H9 (cell line): ENCODE results near the gene GHRL. TPM values are rescaled to one million over a fixed set of nuclear protein-coding genes. Genes with fewer than 3 reads are reported as not detected.

Source experiments
- DNase-seq: peaks from one replicate; pipeline ENCODE4 v3.0.0-alpha.2; 2017
- H2AFZ ChIP-seq: one replicate; pipeline ENCODE4 v1.6.1; 2013; ENCODE audit warnings: mild to moderate bottlenecking, low read length, control low read depth, moderate library complexity
- H2AK5ac ChIP-seq: 2 replicates; pipeline ENCODE4 v1.6.1; 2013; ENCODE audit warnings: low read length, control low read depth, mixed read lengths; ENCODE audit not compliant: insufficient read length
- H2BK120ac ChIP-seq: one replicate; pipeline ENCODE4 v1.6.1; 2013; ENCODE audit warnings: low read depth, mild to moderate bottlenecking, low read length, control low read depth, inconsistent platforms; ENCODE audit not compliant: poor library complexity, severe bottlenecking
- H2BK12ac ChIP-seq: 2 replicates; pipeline ENCODE4 v1.6.1; 2013; ENCODE audit warnings: low read length, control low read depth, mixed read lengths, low read depth; ENCODE audit not compliant: insufficient read length
- H2BK15ac ChIP-seq: 2 replicates; pipeline ENCODE4 v1.6.1; 2013; ENCODE audit warnings: low read depth, low read length, control low read depth
- H2BK20ac ChIP-seq: one replicate; pipeline ENCODE4 v1.6.1; 2013; ENCODE audit warnings: low read depth, mild to moderate bottlenecking, low read length, control low read depth, inconsistent platforms; ENCODE audit not compliant: poor library complexity, severe bottlenecking
- H2BK5ac ChIP-seq: 2 replicates; pipeline ENCODE4 v1.6.1; 2013; ENCODE audit warnings: low read length, control low read depth, mixed read lengths; ENCODE audit not compliant: insufficient read length
- H3K14ac ChIP-seq: 2 replicates; pipeline ENCODE4 v1.6.1; 2013; ENCODE audit warnings: low read length, control low read depth; ENCODE audit not compliant: insufficient read depth
- H3K18ac ChIP-seq: 2 replicates; pipeline ENCODE4 v1.6.1; 2013; ENCODE audit warnings: low read depth, mild to moderate bottlenecking, mixed read lengths, low read length, control low read depth; ENCODE audit not compliant: insufficient read length
- H3K23ac ChIP-seq: 2 replicates; pipeline ENCODE4 v1.6.1; 2013; ENCODE audit warnings: low read length, control low read depth, mixed read lengths, low read depth; ENCODE audit not compliant: insufficient read length
- H3K23me2 ChIP-seq: 2 replicates; pipeline ENCODE4 v1.6.1; 2013; ENCODE audit warnings: low read depth, mild to moderate bottlenecking, mixed read lengths, low read length, control low read depth; ENCODE audit not compliant: insufficient read length, poor library complexity, severe bottlenecking
- H3K27ac ChIP-seq: 2 replicates; pipeline ENCODE4 v1.5.1; 2013; ENCODE audit warnings: low read length, control low read depth, mixed read lengths, low read depth; ENCODE audit not compliant: insufficient read length
- H3K27me3 ChIP-seq: 2 replicates; pipeline ENCODE4 v1.6.1; 2013; ENCODE audit warnings: low read length, control low read depth, inconsistent platforms; ENCODE audit not compliant: insufficient read depth
- H3K4ac ChIP-seq: 2 replicates; pipeline ENCODE4 v1.6.1; 2013; ENCODE audit warnings: low read depth, mild to moderate bottlenecking, control low read depth, inconsistent platforms, low read length, moderate library complexity
- H3K4me1 ChIP-seq: 2 replicates; pipeline ENCODE4 v1.6.1; 2013; ENCODE audit warnings: low read length, control low read depth, inconsistent platforms; ENCODE audit not compliant: insufficient read depth
- H3K4me2 ChIP-seq: 2 replicates; pipeline ENCODE4 v1.6.1; 2013; ENCODE audit warnings: low read length, control low read depth, mixed read lengths; ENCODE audit not compliant: insufficient read length, insufficient read depth
- H3K56ac ChIP-seq: 2 replicates; pipeline ENCODE4 v1.6.1; 2013; ENCODE audit warnings: low read depth, mild to moderate bottlenecking, mixed read lengths, low read length, control low read depth; ENCODE audit not compliant: insufficient read length
- H3K79me1 ChIP-seq: 2 replicates; pipeline ENCODE4 v1.6.1; 2013; ENCODE audit warnings: low read depth, mild to moderate bottlenecking, moderate library complexity, low read length, control low read depth, inconsistent platforms; ENCODE audit not compliant: insufficient read depth, poor library complexity, severe bottlenecking
- H3K79me2 ChIP-seq: 2 replicates; pipeline ENCODE4 v1.6.1; 2013; ENCODE audit warnings: low read length, control low read depth, inconsistent platforms; ENCODE audit not compliant: insufficient read depth
- H3K9ac ChIP-seq: 2 replicates; pipeline ENCODE4 v1.6.1; 2013; ENCODE audit warnings: low read length, control low read depth, mixed read lengths; ENCODE audit not compliant: insufficient read length; ENCODE audit errors: extremely low read depth
- H3K9me3 ChIP-seq: one replicate; pipeline ENCODE4 v1.6.1; 2013; ENCODE audit warnings: low read depth, low read length, inconsistent platforms; ENCODE audit not compliant: control insufficient read depth
- H3T11ph ChIP-seq: one replicate; pipeline ENCODE4 v1.6.1; 2013; ENCODE audit warnings: mild to moderate bottlenecking, low read length, control low read depth, inconsistent platforms
- H4K20me1 ChIP-seq: one replicate; pipeline ENCODE4 v1.6.1; 2013; ENCODE audit not compliant: control insufficient read depth, insufficient read length, insufficient read depth
- H4K5ac ChIP-seq: 2 replicates; pipeline ENCODE4 v1.6.1; 2013; ENCODE audit warnings: low read depth, mild to moderate bottlenecking, mixed read lengths, low read length, control low read depth; ENCODE audit not compliant: insufficient read length
- H4K8ac ChIP-seq: replicated peaks from 2 replicates; pipeline ENCODE4 v1.6.1; 2013; ENCODE audit warnings: low read length, control low read depth, mixed read lengths, low read depth; ENCODE audit not compliant: insufficient read length
- H4K91ac ChIP-seq: 2 replicates; pipeline ENCODE4 v1.6.1; 2013; ENCODE audit warnings: low read depth, mild to moderate bottlenecking, moderate library complexity, mixed read lengths, low read length, control low read depth; ENCODE audit not compliant: insufficient read length
- H3K27ac Mint-ChIP-seq, 3 experiments: 2 replicates in 2 of 3; 3 replicates in 1 of 3; pipeline ENCODE4 v1.8.0; 2020 to 2021; ENCODE audit warnings: mixed read lengths in 3 of 3, mild to moderate bottlenecking in 1 of 3, moderate library complexity in 1 of 3
- H3K27me3 Mint-ChIP-seq: 2 replicates; pipeline ENCODE4 v1.8.0; 2021; ENCODE audit warnings: low read depth, mild to moderate bottlenecking, moderate library complexity, mixed read lengths
- H3K36me3 Mint-ChIP-seq, 3 experiments: 2 replicates in 2 of 3; 3 replicates in 1 of 3; pipeline ENCODE4 v1.8.0; 2020 to 2021; ENCODE audit warnings: low read depth in 3 of 3, mixed read lengths in 3 of 3; ENCODE audit not compliant: insufficient read depth in 1 of 3
- H3K4me1 Mint-ChIP-seq, 2 experiments: 2 replicates each; pipeline ENCODE4 v1.8.0; 2020; ENCODE audit warnings: mixed read lengths in 2 of 2
- H3K4me3 Mint-ChIP-seq, 2 experiments: 2 replicates in 1 of 2; 3 replicates in 1 of 2; pipeline ENCODE4 v1.8.0; 2020 to 2021; ENCODE audit warnings: mild to moderate bottlenecking in 2 of 2, mixed read lengths in 2 of 2, moderate library complexity in 1 of 2
- H3K9me3 Mint-ChIP-seq, 2 experiments: 2 replicates in 1 of 2; 3 replicates in 1 of 2; pipeline ENCODE4 v1.8.0; 2020; ENCODE audit warnings: mild to moderate bottlenecking in 2 of 2, mixed read lengths in 2 of 2, moderate library complexity in 1 of 2
- WGBS: extraction: QIAGEN DNeasy Blood & Tissue Kit; methylation state at CpG from one replicate; pipeline ENCODE4 v1.1.7; 2013; ENCODE audit warnings: missing lambda C conversion rate, low lambda C conversion rate, mixed read lengths; ENCODE audit not compliant: insufficient read length; ENCODE audit errors: extremely low coverage; 5-methylcytosine and 5-hydroxymethylcytosine counted together
- total RNA-seq: library from RNA; stranded (reverse); gene quantifications from 2 replicates; pipeline ENCODE4 v1.2.1, GENCODE V29; 2021
- TF ChIP-seq, protein P1 (sequence below): fragments of 200-600 bp; sonication (generic); conservative IDR thresholded peaks from 3 replicates; pipeline ENCODE4 v1.8.0; 2021; ENCODE audit warnings: antibody characterized with exemption, mild to moderate bottlenecking

GHRL gene
- total RNA-seq, 1 experiment from 2014 or later, result 1.3 TPM

DNA sequence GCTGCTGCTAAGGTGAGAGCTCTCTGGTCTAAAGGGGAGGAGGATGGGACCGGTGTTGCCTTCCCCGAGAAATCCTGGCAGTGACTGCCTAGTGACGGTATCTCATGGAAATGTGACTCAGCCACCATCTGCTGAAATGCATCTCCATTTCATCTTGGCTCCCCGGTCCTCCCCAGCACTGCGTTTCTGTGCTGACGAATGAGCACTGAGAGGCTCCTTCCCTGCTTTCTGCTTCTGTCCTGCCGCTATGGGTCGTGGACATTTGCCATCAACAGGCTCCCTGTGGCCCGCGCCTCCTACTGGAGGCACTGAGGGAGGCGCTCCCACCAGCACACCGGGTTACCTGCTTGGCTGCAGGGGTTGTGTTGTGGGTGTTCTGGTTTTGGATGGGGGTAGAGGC lies 41.7 kb upstream of the GHRL start:
- Histone ChIP-seq H3K56ac (no peak overlapping the region), H2AK5ac (no peak overlapping the region), H3K9ac (no peak overlapping the region), H3K18ac (no peak overlapping the region), H3K4me2 (no peak overlapping the region), H2BK12ac (no peak overlapping the region), H3K79me1 (no peaks in the 10 kb centered on the region), H2BK15ac (no peak overlapping the region), H3K27ac (no peak overlapping the region), H3T11ph (no peak overlapping the region), H3K27me3 (no peaks in the 10 kb centered on the region), H3K79me2 (no peaks in the 10 kb centered on the region), H2BK120ac (no peak overlapping the region), H3K9me3 (no peaks in the 10 kb centered on the region), H2AFZ (no peak overlapping the region), H2BK5ac (no peak overlapping the region), H2BK20ac (no peak overlapping the region), H3K23me2 (no peaks in the 10 kb centered on the region), H3K4ac (no peak overlapping the region), H3K14ac (no peak overlapping the region), H4K5ac (no peak overlapping the region), H4K8ac (no peak overlapping the region), H3K4me1 (peaks cover 2% of the 10 kb centered on the region; the same call in 1 of the 2 replicates), H4K20me1 (no peaks in the 10 kb centered on the region), H4K91ac (no peak overlapping the region), H3K23ac (no peak overlapping the region)
- H3K27me3 Mint-ChIP-seq, result peaks cover 25% of the 10 kb centered on the region
- H3K4me3 Mint-ChIP-seq, result no peak overlapping the region
- H3K27ac Mint-ChIP-seq, result no peak overlapping the region
- H3K9me3 Mint-ChIP-seq, result no peaks in the 10 kb centered on the region
- peaks cover 14 to 23% of the 10 kb centered on the region in 2 experiments for H3K4me1 Mint-ChIP-seq
- TF ChIP-seq, protein P1, sequence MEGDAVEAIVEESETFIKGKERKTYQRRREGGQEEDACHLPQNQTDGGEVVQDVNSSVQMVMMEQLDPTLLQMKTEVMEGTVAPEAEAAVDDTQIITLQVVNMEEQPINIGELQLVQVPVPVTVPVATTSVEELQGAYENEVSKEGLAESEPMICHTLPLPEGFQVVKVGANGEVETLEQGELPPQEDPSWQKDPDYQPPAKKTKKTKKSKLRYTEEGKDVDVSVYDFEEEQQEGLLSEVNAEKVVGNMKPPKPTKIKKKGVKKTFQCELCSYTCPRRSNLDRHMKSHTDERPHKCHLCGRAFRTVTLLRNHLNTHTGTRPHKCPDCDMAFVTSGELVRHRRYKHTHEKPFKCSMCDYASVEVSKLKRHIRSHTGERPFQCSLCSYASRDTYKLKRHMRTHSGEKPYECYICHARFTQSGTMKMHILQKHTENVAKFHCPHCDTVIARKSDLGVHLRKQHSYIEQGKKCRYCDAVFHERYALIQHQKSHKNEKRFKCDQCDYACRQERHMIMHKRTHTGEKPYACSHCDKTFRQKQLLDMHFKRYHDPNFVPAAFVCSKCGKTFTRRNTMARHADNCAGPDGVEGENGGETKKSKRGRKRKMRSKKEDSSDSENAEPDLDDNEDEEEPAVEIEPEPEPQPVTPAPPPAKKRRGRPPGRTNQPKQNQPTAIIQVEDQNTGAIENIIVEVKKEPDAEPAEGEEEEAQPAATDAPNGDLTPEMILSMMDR, result peak; percentile 62
- no peaks in the 10 kb centered on the region for H3K36me3 Mint-ChIP-seq
- no CpG with 5 or more reads among the region's 12 CpGs for WGBS
- peak; percentile 70 for DNase-seq
